Measurements from ENCODE around the gene IFIT3.

The IFIT3 gene

GRCh38 chr10:89389254-89389653 is 61.5 kb downstream of the IFIT3 start:
- Histone ChIP-seq H3K4me1 (ENCODE audit: insufficient read depth, low read length, poor library complexity, severe bottlenecking) (peaks cover 15% of the 10 kb centered on the region), H3K4me2 (ENCODE audit: low read depth, low read length, poor library complexity, severe bottlenecking) (no peak overlapping the region), H3K79me2 (ENCODE audit: insufficient read depth, low read length) (no peaks in the 10 kb centered on the region), H4K20me1 (ENCODE audit: insufficient read depth, low read length, poor library complexity, severe bottlenecking) (no peaks in the 10 kb centered on the region), H3K36me3 (ENCODE audit: insufficient read depth, low read length) (no peaks in the 10 kb centered on the region), H3K9me2 (replicated peaks; ENCODE audit: low read depth, low read length) (no peaks in the 10 kb centered on the region), H3F3A (ENCODE audit: low read depth) (no peaks in the 10 kb centered on the region), H3K9ac (ENCODE audit: low read depth, low read length, poor library complexity, severe bottlenecking) (no peak overlapping the region), H3K4me3 (ENCODE audit: low read length, poor library complexity, severe bottlenecking) (no peak overlapping the region), H3K9me3 (ENCODE audit: insufficient read depth, low read depth, low read length) (no peaks in the 10 kb centered on the region), H2AFZ (ENCODE audit: low read length) (no peak overlapping the region), H3K27me3 (ENCODE audit: insufficient read depth, low read length, poor library complexity, severe bottlenecking) (no peaks in the 10 kb centered on the region)
- TF ChIP-seq CTCF (conservative IDR thresholded peaks at IDR 0.05; ENCODE audit: low read length) = peak; percentile 70
- TF ChIP-seq EZH2phosphoT487 (IDR thresholded peaks at IDR 0.05; ENCODE audit: borderline replicate concordance) = no peak

All from Loucy (cell line).